ENCODE data around the gene RANBP9.
A peak's percentile ranks its signal among the peaks of the same experiment; 100 is the strongest.

The RANBP9 gene

GRCh38 chr6:13710552-13711323 is 897 bp downstream of the RANBP9 start:
- Histone ChIP-seq H3K4me3 (ENCODE audit: low read depth, low read length) (peak overlapping the region; percentile 88), H3K27ac (ENCODE audit: extremely low read depth, low read depth, low read length) (peak overlapping the region; percentile 96), H3K4me1 (ENCODE audit: control insufficient read depth, insufficient read depth, low read length) (peaks cover 6% of the 10 kb centered on the region; the same call in 1 of the 2 replicates), H3K36me3 (ENCODE audit: control insufficient read depth in 2 of 2, insufficient read depth in 1 of 2, low read length in 2 of 2) (no peaks in the 10 kb centered on the region; a peak in 1 of 3 replicates), H3K9me3 (ENCODE audit: control insufficient read depth, insufficient read depth, low read depth, low read length) (no peaks in the 10 kb centered on the region)
- ChIA-PET POLR2A (interaction anchor here (0.6 to 2.8 kb wide), 5 partner anchors 15 to 136 kb away, joined by 3 to 23 read pairs (median 4); partner anchors contain the start of gene NOL7), CTCF (interaction anchor here (0.6 to 1.6 kb wide), 7 partner anchors 15 to 148 kb away, joined by 3 to 5 read pairs (median 4); partner anchors contain the start of gene SIRT5)
- TF ChIP-seq OVOL3 (tag by site-specific recombination; IDR thresholded peaks at IDR 0.05), result no peak
- TF ChIP-seq ZSCAN4 (tag by site-specific recombination; IDR thresholded peaks at IDR 0.05), result no peak
- TF ChIP-seq ZNF843 (tag by site-specific recombination; IDR thresholded peaks at IDR 0.05), result no peak
- no peak; the same call in 1 of the 2 replicates for TF ChIP-seq TCF7L2 (IDR thresholded peaks at IDR 0.05; ENCODE audit: borderline replicate concordance, low read depth, low read length)
- 0 out of 2 replicates have a peak, but pooled peaks have one; percentile 35 for TF ChIP-seq ZSCAN30 (tag by site-specific recombination; IDR thresholded peaks at IDR 0.05)
- TF ChIP-seq ZNF341 (tag by site-specific recombination; IDR thresholded peaks at IDR 0.05; ENCODE audit: low read depth), result peak; percentile 60
- TF ChIP-seq ZNF473 (tag by site-specific recombination; IDR thresholded peaks at IDR 0.05), result no peak
- TF ChIP-seq ZNF600 (tag by site-specific recombination; IDR thresholded peaks at IDR 0.05), result peak; percentile 66
- TF ChIP-seq ZBTB8A (tag by site-specific recombination; IDR thresholded peaks at IDR 0.05), result peak; percentile 72
- peak; percentile 50 for TF ChIP-seq EGR2 (tag by site-specific recombination; IDR thresholded peaks at IDR 0.05; ENCODE audit: low read depth)
- TF ChIP-seq ZNF629 (tag by site-specific recombination; IDR thresholded peaks at IDR 0.05), result no peak
- TF ChIP-seq ZNF211 (tag by site-specific recombination; IDR thresholded peaks at IDR 0.05; ENCODE audit: low read depth), result no peak
- TF ChIP-seq ZNF223 (tag by site-specific recombination; IDR thresholded peaks at IDR 0.05), result no peak
- 0 out of 2 replicates have a peak, but pooled peaks have one; percentile 38 for TF ChIP-seq HIC1 (tag by site-specific recombination; IDR thresholded peaks at IDR 0.05)
- 0 out of 2 replicates have a peak, but pooled peaks have one; percentile 34 for TF ChIP-seq ZNF660 (tag by site-specific recombination; IDR thresholded peaks at IDR 0.05)
- no peak for TF ChIP-seq HOXD13 (CRISPR knock-in tag; IDR thresholded peaks at IDR 0.05; ENCODE audit: borderline replicate concordance)
- peak; percentile 74 for TF ChIP-seq ZBTB26 (tag by site-specific recombination; optimal IDR thresholded peaks at IDR 0.05)
- TF ChIP-seq ZNF610 (tag by site-specific recombination; IDR thresholded peaks at IDR 0.05; ENCODE audit: borderline replicate concordance), result no peak
- no peak for TF ChIP-seq ZFP69B (tag by site-specific recombination; IDR thresholded peaks at IDR 0.05)
- TF ChIP-seq ZFP41 (tag by site-specific recombination; IDR thresholded peaks at IDR 0.05; ENCODE audit: borderline replicate concordance), result no peak
- TF ChIP-seq ZNF174 (tag by site-specific recombination; IDR thresholded peaks at IDR 0.05), result no peak
- no peak for TF ChIP-seq ZNF221 (tag by site-specific recombination; IDR thresholded peaks at IDR 0.05; ENCODE audit: borderline replicate concordance)
- TF ChIP-seq ZFHX2 (tag by site-specific recombination; conservative IDR thresholded peaks at IDR 0.05), result peak; percentile 78
- TF ChIP-seq ZNF776 (tag by site-specific recombination; IDR thresholded peaks at IDR 0.05; ENCODE audit: borderline replicate concordance), result no peak
- peak; percentile 48; the same call in 1 of the 2 replicates for TF ChIP-seq KLF8 (tag by site-specific recombination; IDR thresholded peaks at IDR 0.05)
- TF ChIP-seq, protein P1, sequence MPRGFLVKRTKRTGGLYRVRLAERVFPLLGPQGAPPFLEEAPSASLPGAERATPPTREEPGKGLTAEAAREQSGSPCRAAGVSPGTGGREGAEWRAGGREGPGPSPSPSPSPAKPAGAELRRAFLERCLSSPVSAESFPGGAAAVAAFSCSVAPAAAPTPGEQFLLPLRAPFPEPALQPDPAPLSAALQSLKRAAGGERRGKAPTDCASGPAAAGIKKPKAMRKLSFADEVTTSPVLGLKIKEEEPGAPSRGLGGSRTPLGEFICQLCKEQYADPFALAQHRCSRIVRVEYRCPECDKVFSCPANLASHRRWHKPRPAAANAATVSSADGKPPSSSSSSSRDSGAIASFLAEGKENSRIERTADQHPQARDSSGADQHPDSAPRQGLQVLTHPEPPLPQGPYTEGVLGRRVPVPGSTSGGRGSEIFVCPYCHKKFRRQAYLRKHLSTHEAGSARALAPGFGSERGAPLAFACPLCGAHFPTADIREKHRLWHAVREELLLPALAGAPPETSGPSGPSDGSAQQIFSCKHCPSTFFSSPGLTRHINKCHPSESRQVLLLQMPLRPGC (tag by site-specific recombination; IDR thresholded peaks at IDR 0.05), result peak; percentile 46; the same call in 1 of the 2 replicates
- peak; percentile 50; the same call in 1 of the 2 replicates for TF ChIP-seq GLIS2 (tag by site-specific recombination; IDR thresholded peaks at IDR 0.05)
- TF ChIP-seq, protein P2, sequence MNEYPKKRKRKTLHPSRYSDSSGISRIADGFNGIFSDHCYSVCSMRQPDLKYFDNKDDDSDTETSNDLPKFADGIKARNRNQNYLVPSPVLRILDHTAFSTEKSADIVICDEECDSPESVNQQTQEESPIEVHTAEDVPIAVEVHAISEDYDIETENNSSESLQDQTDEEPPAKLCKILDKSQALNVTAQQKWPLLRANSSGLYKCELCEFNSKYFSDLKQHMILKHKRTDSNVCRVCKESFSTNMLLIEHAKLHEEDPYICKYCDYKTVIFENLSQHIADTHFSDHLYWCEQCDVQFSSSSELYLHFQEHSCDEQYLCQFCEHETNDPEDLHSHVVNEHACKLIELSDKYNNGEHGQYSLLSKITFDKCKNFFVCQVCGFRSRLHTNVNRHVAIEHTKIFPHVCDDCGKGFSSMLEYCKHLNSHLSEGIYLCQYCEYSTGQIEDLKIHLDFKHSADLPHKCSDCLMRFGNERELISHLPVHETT (tag by site-specific recombination; IDR thresholded peaks at IDR 0.05), result no peak
- TF ChIP-seq ZNF112 (tag by site-specific recombination; IDR thresholded peaks at IDR 0.05), result no peak
- TF ChIP-seq ZNF670 (tag by site-specific recombination; IDR thresholded peaks at IDR 0.05; ENCODE audit: low read depth), result no peak
- no peak for TF ChIP-seq ZNF155 (tag by site-specific recombination; IDR thresholded peaks at IDR 0.05)
